Trophoblast cell (in vitro differentiated cells and primary cell): ENCODE data around the gene IL1R1.

Source experiments
- DNase-seq, 2 donors: peaks; one replicate each; pipeline ENCODE4 v3.0.0-alpha.2; 2016
- H2AFZ ChIP-seq: 2 replicates; pipeline ENCODE4 v1.6.1; 2013; ENCODE audit warnings: low read length, moderate library complexity, mild to moderate bottlenecking; ENCODE audit not compliant: insufficient read depth, poor library complexity
- H2AK5ac ChIP-seq: 2 replicates; pipeline ENCODE4 v1.6.1; 2013; ENCODE audit warnings: mild to moderate bottlenecking, low read length
- H2BK120ac ChIP-seq: 2 replicates; pipeline ENCODE4 v1.6.1; 2013; ENCODE audit warnings: low read length, mild to moderate bottlenecking, moderate library complexity; ENCODE audit not compliant: insufficient read depth, poor library complexity
- H2BK12ac ChIP-seq: 2 replicates; pipeline ENCODE4 v1.6.1; 2013; ENCODE audit warnings: mild to moderate bottlenecking, low read length, moderate library complexity
- H2BK5ac ChIP-seq: 2 replicates; pipeline ENCODE4 v1.6.1; 2013; ENCODE audit warnings: low read length, low read depth, moderate library complexity, mild to moderate bottlenecking; ENCODE audit not compliant: poor library complexity
- H3K14ac ChIP-seq: 2 replicates; pipeline ENCODE4 v1.6.1; 2013; ENCODE audit warnings: mild to moderate bottlenecking, low read length
- H3K18ac ChIP-seq: 2 replicates; pipeline ENCODE4 v1.6.1; 2013; ENCODE audit warnings: mild to moderate bottlenecking, low read length
- H3K23ac ChIP-seq: 2 replicates; pipeline ENCODE4 v1.6.1; 2013; ENCODE audit warnings: low read length
- H3K27ac ChIP-seq: 2 replicates; pipeline ENCODE4 v1.5.1; 2013; ENCODE audit warnings: low read depth, mild to moderate bottlenecking, inconsistent platforms, low read length, moderate library complexity
- H3K27me3 ChIP-seq: 2 replicates; pipeline ENCODE4 v1.6.1; 2013; ENCODE audit warnings: inconsistent platforms, mild to moderate bottlenecking, low read length, moderate library complexity; ENCODE audit not compliant: insufficient read depth
- H3K36me3 ChIP-seq, 2 experiments: 1 replicate in 1 of 2; 2 replicates in 1 of 2; pipeline ENCODE4 v1.6.1; 2013; ENCODE audit warnings: low read length in 2 of 2, mild to moderate bottlenecking in 2 of 2, moderate library complexity in 1 of 2; ENCODE audit not compliant: insufficient read depth in 2 of 2, control insufficient read depth in 1 of 2
- H3K4ac ChIP-seq: 2 replicates; pipeline ENCODE4 v1.6.1; 2013; ENCODE audit warnings: low read depth, mild to moderate bottlenecking, low read length, moderate library complexity
- H3K4me1 ChIP-seq, 2 experiments: 1 replicate in 1 of 2; 2 replicates in 1 of 2; pipeline ENCODE4 v1.6.1; 2013; ENCODE audit warnings: low read length in 2 of 2, mild to moderate bottlenecking in 2 of 2, moderate library complexity in 1 of 2; ENCODE audit not compliant: insufficient read depth in 2 of 2, control insufficient read depth in 1 of 2
- H3K4me2 ChIP-seq: 2 replicates; pipeline ENCODE4 v1.6.1; 2013; ENCODE audit warnings: inconsistent platforms, mild to moderate bottlenecking, low read length, moderate library complexity
- H3K4me3 ChIP-seq: 2 replicates; pipeline ENCODE4 v1.5.1; 2013; ENCODE audit warnings: mild to moderate bottlenecking, low read depth, low read length, inconsistent platforms
- H3K79me1 ChIP-seq: one replicate; pipeline ENCODE4 v1.6.1; 2013; ENCODE audit warnings: low read length
- H3K79me2 ChIP-seq: 2 replicates; pipeline ENCODE4 v1.6.1; 2013; ENCODE audit warnings: low read length, mild to moderate bottlenecking; ENCODE audit not compliant: control insufficient read depth, insufficient read depth, poor library complexity
- H3K9ac ChIP-seq: 2 replicates; pipeline ENCODE4 v1.6.1; 2013; ENCODE audit warnings: mild to moderate bottlenecking, low read length
- H3K9me3 ChIP-seq: 2 replicates; pipeline ENCODE4 v1.6.1; 2013; ENCODE audit warnings: low read depth, mild to moderate bottlenecking, control low read depth, inconsistent platforms, low read length; ENCODE audit not compliant: insufficient read depth
- H4K12ac ChIP-seq: 2 replicates; pipeline ENCODE4 v1.6.1; 2013; ENCODE audit warnings: low read depth, mild to moderate bottlenecking, low read length, moderate library complexity
- H4K8ac ChIP-seq: 2 replicates; pipeline ENCODE4 v1.6.1; 2013; ENCODE audit warnings: low read depth, mild to moderate bottlenecking, low read length, moderate library complexity
- H4K91ac ChIP-seq: one replicate; pipeline ENCODE4 v1.6.1; 2013; ENCODE audit warnings: low read depth, mild to moderate bottlenecking, low read length, moderate library complexity
- WGBS: extraction: QIAGEN DNeasy Blood & Tissue Kit; methylation state at CpG from one replicate; pipeline ENCODE4 v1.1.7; 2013; ENCODE audit warnings: missing lambda C conversion rate; ENCODE audit not compliant: insufficient read length, insufficient coverage; ENCODE audit errors: extremely low coverage; 5-methylcytosine and 5-hydroxymethylcytosine counted together

The IL1R1 gene

DNA sequence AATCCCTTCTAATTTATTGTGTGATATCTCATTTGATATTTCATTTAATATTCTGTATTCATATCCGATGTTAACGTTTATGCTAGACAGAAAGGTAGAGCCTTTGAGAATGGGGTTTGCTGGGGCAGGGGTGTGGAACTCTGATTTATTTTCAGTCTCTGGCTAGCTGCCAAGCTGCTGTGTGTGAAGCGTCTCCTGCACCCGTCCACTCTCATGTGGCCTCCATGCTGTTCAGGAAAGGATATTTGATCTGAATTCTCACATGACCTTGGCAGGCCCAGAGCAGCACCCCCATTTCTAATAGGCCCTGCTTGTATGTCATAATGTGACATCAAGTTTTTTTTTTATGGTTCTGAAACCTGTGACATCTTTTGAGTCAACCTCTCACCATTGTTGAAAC, 1.6 kb downstream of the IL1R1 start:
- Histone ChIP-seq H3K14ac (no peak overlapping the region), H3K23ac (no peak overlapping the region), H2BK120ac (no peak overlapping the region), H3K9me3 (peaks cover 10% of the 10 kb centered on the region), H3K18ac (no peak overlapping the region), H3K4me3 (no peak overlapping the region), H3K4me2 (no peak overlapping the region), H4K8ac (no peak overlapping the region), H3K36me3 (peaks cover 17 to 18% of the 10 kb centered on the region in 2 experiments), H3K9ac (no peak overlapping the region), H3K4ac (no peak overlapping the region), H4K12ac (no peak overlapping the region), H3K4me1 (peaks cover 0 to 19% of the 10 kb centered on the region in 2 experiments), H2BK5ac (no peak overlapping the region), H4K91ac (no peak overlapping the region), H3K79me1 (peaks cover 9% of the 10 kb centered on the region), H3K27me3 (no peaks in the 10 kb centered on the region), H2AK5ac (no peak overlapping the region), H2BK12ac (no peak overlapping the region), H3K79me2 (peaks cover 7% of the 10 kb centered on the region), H2AFZ (no peak overlapping the region), H3K27ac (no peak overlapping the region)
- WGBS = no CpG with 5 or more reads among the region's 4 CpGs
- DNase-seq = no peak

DNA sequence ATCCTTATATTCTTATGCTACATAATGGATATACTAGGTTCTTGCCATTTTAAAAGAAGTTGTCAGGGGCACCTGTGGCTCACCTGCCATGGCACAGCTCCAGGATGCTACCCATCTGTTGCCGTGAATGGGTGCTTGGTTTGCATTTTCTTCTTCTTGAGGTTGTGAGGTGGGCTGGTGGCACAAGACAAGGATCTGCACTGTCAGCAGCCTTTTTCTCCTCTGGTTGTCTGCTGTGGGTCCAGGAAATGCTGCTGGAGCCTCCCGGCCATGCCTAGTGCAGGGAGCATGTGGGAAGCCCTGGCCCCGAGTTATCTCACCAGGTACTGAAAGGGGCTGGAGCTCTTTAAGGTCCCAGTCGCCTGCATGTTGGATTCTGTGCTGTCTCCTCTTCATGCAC, 2.6 kb downstream of the IL1R1 start:
- no peak overlapping the region for H4K12ac ChIP-seq
- H3K23ac ChIP-seq = no peak overlapping the region
- H3K4me2 ChIP-seq = no peak overlapping the region
- no peak overlapping the region for H2AFZ ChIP-seq
- no peak overlapping the region for H3K27ac ChIP-seq
- no peak overlapping the region for H3K4me3 ChIP-seq
- peaks cover 17 to 18% of the 10 kb centered on the region in 2 experiments for H3K36me3 ChIP-seq
- no peak overlapping the region for H2BK5ac ChIP-seq
- H4K8ac ChIP-seq = no peak overlapping the region
- no CpG with 5 or more reads among the region's 4 CpGs for WGBS
- H2BK12ac ChIP-seq = no peak overlapping the region
- H2AK5ac ChIP-seq = no peak overlapping the region
- no peak overlapping the region for H3K9ac ChIP-seq
- H3K79me2 ChIP-seq = peaks cover 7% of the 10 kb centered on the region
- H3K18ac ChIP-seq = no peak overlapping the region
- peaks cover 3 to 28% of the 10 kb centered on the region in 2 experiments for H3K4me1 ChIP-seq
- H3K9me3 ChIP-seq = peaks cover 10% of the 10 kb centered on the region
- no peak overlapping the region for H4K91ac ChIP-seq
- DNase-seq = no peak
- peaks cover 9% of the 10 kb centered on the region for H3K79me1 ChIP-seq
- no peak overlapping the region for H3K14ac ChIP-seq
- H3K4ac ChIP-seq = no peak overlapping the region
- H3K27me3 ChIP-seq = no peaks in the 10 kb centered on the region
- no peak overlapping the region for H2BK120ac ChIP-seq

DNA sequence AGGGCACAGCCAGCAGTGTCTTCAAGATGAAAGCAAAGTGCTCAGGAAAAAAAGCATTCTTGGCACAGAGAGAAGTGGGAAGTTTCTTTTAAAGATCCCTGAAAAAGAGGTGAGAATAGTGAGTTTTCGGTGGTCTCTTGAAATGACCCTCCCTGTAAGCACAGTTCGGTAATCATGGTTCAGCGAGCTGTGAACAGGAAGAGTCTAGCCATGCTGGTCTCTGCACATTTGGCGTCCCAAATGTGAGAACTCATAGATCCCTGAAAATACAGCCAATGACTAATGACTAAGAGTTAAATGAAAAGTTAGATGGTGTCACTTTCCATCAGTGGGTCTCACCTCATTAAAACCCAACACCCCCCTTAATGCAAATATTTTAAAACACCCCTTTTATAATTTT, 3.4 kb downstream of the IL1R1 start:
- Histone ChIP-seq H2AK5ac (no peak overlapping the region), H3K4ac (no peak overlapping the region), H3K4me2 (no peak overlapping the region), H3K79me1 (peaks cover 12% of the 10 kb centered on the region), H3K9ac (no peak overlapping the region), H3K4me3 (no peak overlapping the region), H3K14ac (no peak overlapping the region), H3K23ac (no peak overlapping the region), H2BK5ac (no peak overlapping the region), H4K91ac (no peak overlapping the region), H3K79me2 (peaks cover 10% of the 10 kb centered on the region), H3K9me3 (peaks cover 10% of the 10 kb centered on the region), H2BK120ac (no peak overlapping the region), H3K36me3 (peaks cover 20% of the 10 kb centered on the region in 2 experiments), H2AFZ (no peak overlapping the region), H4K12ac (no peak overlapping the region), H4K8ac (no peak overlapping the region), H3K4me1 (peaks cover 3 to 28% of the 10 kb centered on the region in 2 experiments), H3K27me3 (no peaks in the 10 kb centered on the region), H3K27ac (no peak overlapping the region), H2BK12ac (no peak overlapping the region), H3K18ac (no peak overlapping the region)
- no CpG with 5 or more reads among the region's 4 CpGs for WGBS
- DNase-seq = no peak

DNA sequence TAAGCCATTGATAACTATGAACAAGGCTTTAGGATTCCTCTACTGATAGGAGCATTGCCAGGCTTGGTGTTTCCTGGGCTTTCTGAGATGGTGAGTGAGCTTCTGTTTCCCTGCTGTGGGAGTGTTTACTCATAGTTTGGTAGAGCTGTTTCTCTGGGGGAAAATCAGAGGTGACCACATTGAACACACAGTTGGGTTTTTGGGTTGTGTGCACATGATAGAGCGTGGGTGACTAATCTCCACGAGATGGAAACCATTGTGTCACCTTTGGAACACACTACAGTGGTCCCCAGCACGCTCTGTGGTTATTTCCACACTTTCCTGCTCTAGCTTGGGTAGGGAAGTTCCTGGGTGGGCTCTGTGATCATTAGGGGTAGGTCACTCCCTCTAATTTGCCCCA, 5.4 kb downstream of the IL1R1 start:
- Histone ChIP-seq H3K79me1 (peaks cover 8% of the 10 kb centered on the region), H3K4ac (no peak overlapping the region), H2BK120ac (no peak overlapping the region), H4K8ac (no peak overlapping the region), H4K12ac (no peak overlapping the region), H3K27ac (no peak overlapping the region), H3K79me2 (peaks cover 6% of the 10 kb centered on the region), H2AK5ac (no peak overlapping the region), H3K23ac (no peak overlapping the region), H3K4me3 (no peak overlapping the region), H3K4me1 (peaks cover 3 to 27% of the 10 kb centered on the region in 2 experiments), H2AFZ (no peak overlapping the region), H3K4me2 (no peak overlapping the region), H3K9ac (no peak overlapping the region), H3K27me3 (no peaks in the 10 kb centered on the region), H3K36me3 (peaks cover 20 to 25% of the 10 kb centered on the region in 2 experiments), H3K14ac (no peak overlapping the region), H3K18ac (no peak overlapping the region), H3K9me3 (peaks cover 10% of the 10 kb centered on the region), H2BK12ac (no peak overlapping the region), H4K91ac (no peak overlapping the region), H2BK5ac (no peak overlapping the region)
- no peak for DNase-seq
- no CpG with 5 or more reads among the region's 3 CpGs for WGBS
